Right hindlimb (tissue), 1 donor: ENCODE results near the gene ADAMTS15.

Experiments
- DNase-seq: peaks from one replicate; pipeline ENCODE4 v3.0.0-alpha.2; 2018

ADAMTS15 gene

DNA sequence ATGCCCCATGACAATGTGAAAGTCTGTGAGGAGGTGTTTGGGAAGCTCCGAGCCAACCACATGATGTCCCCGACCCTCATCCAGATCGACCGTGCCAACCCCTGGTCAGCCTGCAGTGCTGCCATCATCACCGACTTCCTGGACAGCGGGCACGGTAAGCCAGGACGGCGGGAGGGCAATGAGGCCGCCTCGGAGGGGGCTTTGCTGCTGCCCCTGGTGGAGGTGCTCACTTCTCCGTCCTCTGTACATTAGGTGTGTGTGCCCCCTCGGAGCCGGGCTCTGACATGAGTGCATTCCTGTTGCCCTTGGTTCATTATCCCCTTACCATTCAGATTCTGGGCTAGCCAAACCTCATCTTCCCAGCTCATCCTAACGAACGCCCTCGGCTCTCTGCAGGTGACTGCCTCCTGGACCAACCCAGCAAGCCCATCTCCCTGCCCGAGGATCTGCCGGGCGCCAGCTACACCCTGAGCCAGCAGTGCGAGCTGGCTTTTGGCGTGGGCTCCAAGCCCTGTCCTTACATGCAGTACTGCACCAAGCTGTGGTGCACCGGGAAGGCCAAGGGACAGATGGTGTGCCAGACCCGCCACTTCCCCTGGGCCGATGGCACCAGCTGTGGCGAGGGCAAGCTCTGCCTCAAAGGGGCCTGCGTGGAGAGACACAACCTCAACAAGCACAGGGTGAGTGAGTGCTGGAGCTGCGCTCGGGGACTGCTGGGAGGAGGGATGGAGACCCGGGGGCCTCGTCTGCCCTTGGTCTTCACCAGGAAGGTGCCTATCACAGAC is 13.8 kb downstream of the ADAMTS15 start:
- DNase-seq, result no peak

DNA sequence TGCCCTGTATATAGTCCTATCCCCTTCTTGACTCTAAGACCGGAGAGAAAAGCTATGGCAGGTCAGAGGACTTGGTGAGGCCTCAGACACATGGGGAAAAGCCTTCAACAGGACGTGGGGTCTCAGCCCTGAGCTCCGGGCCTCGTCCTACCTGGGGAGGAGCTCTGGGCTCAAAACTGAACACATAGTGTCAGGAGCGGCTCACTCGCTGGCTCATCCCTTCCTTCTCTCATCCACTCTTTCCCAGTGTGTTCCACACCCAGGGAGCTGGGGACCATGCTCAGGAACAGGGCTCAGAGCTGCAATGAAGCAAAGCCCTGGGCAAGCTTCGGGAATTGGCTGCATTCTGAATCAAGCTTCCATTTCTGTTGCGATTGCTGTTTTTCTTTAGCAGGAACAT is 14.5 kb downstream of the ADAMTS15 start:
- no peak for DNase-seq

DNA sequence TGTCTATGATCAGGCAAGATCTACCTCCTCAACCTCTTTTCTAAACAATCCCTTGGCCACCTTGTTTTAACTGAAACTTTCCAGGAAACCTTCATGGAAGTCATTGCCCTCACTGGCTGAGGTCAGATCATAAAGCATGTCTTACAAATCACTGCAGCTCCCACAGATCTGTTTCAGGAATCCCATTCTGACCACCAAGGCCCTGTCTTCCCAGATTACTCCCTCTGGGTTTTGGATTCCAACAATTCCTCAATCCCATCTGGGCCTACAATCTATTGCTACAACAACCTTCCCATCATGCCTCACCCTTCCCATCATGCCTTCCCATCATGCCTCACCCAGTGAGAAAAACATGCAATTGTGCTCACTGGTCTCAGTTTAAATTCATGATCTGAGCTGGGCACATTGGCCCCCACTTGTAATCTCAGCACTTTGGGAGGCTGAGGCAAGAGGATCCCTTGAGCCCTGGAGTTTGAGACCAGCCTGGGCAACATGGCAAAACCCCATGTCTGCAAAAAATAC is 15.9 kb downstream of the ADAMTS15 start:
- DNase-seq, result no peak

DNA sequence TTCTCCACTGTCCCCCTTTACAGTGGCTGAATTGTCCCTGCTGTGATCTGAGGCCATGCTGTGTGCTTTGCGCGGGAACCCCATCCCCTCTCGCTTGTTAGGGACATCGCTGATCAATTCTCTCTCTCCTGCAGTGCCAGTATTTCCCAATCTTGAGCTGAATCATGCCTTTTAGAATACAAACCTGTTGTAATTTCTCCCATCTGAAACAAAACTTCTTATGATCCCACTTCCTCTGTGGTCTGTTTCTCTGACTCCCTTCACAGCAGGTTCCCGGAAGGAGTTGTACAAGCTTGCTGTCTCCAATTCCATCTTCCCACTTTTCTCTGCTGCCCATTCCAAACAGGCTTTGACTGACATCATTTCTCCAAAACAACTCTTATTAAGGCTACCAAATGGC is 16.8 kb downstream of the ADAMTS15 start:
- no peak for DNase-seq

DNA sequence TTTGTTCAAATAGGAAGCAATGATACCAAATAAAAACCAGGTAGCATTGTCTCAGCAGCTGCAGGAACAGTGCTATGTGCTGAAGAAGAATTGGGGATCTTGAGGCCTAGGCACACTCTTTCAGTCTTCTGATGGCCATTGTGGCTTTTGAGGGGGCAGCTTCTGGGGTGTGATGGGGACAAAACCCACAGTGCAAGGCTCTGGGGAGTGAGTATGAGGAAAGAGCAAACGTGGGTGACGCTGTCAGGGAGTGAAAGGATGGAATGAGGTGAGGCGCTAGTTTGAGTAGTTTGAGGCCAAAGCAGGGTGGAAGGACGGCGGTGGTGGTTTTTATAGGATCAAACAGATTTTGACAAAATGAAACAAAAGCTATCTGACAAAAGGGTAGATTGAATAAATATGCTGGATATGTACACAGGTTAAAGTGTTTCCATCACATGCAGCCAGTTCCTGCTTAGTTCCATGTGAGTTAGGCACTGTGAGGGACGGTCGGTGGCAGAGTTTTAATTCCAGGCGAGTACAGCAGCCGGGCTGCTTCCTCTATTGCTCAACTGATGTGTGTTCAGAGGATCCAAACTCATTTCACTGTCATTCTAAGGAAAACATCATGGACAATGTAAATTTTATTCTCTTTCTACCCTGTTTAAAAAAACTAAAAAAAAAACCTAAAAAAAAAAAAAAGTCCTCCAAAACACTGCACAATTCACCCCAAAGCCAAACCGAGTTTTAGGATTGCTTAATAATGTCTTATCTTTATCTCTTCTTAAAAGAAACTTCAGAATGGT is 18.9 kb downstream of the ADAMTS15 start:
- DNase-seq, result peak; percentile 3

DNA sequence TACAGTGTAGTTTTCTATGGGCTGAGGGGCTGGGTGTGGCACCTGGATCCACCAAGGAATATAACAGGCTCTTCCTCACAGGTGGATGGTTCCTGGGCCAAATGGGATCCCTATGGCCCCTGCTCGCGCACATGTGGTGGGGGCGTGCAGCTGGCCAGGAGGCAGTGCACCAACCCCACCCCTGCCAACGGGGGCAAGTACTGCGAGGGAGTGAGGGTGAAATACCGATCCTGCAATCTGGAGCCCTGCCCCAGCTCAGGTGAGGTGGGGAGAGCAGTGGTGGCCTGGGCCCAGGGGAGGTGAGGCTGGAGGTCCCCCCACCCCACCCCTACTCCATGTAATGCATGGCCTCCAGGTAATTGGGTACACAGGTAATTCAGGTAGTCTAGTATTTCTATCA is 20.7 kb downstream of the ADAMTS15 start:
- peak; percentile 18 for DNase-seq

DNA sequence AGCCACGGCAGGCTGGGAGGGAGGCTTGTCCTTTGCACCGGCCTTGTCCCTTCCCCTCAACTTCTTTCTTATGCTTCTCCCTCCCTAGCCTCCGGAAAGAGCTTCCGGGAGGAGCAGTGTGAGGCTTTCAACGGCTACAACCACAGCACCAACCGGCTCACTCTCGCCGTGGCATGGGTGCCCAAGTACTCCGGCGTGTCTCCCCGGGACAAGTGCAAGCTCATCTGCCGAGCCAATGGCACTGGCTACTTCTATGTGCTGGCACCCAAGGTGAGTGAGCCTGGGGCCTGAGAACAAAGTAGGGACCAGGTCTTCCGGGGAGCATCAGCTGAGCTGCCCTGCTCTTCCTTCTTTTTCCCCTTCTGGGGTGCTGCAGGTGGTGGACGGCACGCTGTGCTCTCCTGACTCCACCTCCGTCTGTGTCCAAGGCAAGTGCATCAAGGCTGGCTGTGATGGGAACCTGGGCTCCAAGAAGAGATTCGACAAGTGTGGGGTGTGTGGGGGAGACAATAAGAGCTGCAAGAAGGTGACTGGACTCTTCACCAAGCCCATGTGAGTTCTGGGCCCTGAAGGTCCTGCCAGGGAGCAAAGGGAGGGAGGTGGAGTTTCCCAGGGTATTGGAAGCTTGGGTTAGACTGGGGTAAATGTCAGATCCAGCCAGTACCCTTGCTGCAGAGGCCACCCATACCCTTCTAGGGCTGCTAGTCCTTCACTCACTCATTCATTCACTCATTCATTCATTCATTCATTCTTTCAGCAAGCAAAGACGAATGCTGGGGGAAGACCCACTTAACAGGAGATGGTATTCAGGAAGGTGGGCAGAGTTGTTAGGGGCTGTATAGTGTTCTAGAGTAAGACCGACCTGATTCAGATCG is 22.6 kb downstream of the ADAMTS15 start:
- DNase-seq, result peak; percentile 7

DNA sequence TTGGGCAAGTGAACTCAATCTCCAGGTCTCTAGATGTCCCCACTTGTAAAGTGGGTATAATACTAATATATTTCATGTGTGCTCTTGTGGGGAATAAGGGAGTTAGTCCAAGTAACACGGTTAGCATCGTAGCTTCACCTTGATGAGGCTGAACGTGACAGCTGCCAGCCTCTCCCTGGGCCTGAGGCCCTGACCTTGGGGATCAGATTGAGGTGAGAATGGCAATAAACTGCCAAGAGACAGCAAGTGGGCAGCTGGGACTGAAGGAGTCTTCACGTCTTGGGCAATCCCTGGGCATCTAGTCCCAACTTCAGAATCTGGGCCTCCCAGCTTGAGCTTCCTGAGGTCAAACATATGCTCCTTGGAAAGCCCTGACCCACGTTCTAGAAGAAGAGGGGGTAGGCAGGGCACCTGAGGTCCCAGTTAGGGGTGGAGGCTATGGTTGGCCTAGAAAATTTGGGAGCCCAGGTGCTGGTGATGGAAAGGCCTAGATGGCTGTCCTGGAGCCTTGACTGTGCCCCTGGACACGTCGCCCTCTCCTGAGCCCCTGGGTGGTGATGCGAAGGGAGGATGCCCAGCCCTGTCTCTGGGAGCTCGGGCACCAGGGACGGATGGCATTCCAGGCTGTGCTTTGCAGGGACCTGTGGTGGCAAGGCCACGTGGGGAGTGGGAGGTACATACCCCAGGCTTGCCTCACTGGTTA is 23.4 kb downstream of the ADAMTS15 start:
- peak; percentile 7 for DNase-seq

DNA sequence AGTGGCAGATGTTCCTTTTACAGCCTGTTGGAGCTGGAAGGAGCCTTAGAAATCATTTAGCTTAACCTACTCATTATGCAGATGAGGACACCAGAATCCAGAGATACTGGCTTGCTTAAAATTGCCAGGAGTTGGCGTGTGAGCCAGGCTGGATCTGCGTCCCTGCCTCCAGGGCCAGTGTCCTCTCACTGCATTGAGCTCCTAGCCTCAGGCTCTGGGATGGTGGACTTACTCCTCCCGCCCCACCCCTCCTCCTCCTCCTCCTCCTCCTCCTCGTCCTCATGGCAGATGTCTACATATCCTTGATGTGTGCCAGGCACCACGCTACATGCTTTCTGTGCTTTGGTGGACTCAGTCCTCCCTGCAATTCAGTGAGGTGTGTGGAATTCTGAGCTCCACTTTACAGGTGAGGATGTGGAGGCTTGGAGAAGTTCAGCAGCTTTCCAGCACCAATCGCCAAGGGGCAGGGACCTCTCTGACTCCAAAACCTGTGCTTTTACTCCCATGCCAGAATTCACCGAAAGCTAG is 24.1 kb downstream of the ADAMTS15 start:
- peak; percentile 7 for DNase-seq

DNA sequence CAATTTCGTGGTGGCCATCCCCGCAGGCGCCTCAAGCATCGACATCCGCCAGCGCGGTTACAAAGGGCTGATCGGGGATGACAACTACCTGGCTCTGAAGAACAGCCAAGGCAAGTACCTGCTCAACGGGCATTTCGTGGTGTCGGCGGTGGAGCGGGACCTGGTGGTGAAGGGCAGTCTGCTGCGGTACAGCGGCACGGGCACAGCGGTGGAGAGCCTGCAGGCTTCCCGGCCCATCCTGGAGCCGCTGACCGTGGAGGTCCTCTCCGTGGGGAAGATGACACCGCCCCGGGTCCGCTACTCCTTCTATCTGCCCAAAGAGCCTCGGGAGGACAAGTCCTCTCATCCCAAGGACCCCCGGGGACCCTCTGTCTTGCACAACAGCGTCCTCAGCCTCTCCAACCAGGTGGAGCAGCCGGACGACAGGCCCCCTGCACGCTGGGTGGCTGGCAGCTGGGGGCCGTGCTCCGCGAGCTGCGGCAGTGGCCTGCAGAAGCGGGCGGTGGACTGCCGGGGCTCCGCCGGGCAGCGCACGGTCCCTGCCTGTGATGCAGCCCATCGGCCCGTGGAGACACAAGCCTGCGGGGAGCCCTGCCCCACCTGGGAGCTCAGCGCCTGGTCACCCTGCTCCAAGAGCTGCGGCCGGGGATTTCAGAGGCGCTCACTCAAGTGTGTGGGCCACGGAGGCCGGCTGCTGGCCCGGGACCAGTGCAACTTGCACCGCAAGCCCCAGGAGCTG is 24.8 kb downstream of the ADAMTS15 start:
- peak; percentile 13 for DNase-seq

DNA sequence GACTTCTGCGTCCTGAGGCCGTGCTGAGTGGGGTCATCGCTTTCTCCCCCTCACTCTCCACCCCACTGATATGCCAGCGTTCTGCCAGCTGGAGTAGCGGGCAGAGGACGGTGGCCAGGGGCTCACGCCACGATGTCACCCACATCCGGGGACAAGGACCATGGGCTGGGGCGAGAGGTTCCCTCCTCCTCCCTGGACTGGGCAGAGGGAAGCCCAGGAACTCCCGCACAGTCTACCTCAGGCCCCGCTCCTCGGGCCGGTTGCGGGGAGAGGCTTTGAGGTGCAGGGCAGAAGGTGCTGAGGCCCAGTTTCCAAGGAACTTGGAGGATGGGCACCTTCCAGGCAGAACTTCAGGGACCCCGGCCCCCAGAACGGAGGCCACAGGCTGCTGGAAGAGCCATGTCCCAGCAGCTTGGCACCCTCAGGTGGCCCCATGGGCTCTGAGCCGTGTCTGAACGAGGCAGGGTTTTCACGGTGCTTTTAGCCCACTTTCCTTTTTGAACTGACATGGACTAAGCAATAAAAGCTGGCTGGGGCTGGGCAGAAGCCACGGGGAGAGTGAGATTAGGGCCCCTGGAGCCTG is 25.4 kb downstream of the ADAMTS15 start:
- DNase-seq, result peak; percentile 14

DNA sequence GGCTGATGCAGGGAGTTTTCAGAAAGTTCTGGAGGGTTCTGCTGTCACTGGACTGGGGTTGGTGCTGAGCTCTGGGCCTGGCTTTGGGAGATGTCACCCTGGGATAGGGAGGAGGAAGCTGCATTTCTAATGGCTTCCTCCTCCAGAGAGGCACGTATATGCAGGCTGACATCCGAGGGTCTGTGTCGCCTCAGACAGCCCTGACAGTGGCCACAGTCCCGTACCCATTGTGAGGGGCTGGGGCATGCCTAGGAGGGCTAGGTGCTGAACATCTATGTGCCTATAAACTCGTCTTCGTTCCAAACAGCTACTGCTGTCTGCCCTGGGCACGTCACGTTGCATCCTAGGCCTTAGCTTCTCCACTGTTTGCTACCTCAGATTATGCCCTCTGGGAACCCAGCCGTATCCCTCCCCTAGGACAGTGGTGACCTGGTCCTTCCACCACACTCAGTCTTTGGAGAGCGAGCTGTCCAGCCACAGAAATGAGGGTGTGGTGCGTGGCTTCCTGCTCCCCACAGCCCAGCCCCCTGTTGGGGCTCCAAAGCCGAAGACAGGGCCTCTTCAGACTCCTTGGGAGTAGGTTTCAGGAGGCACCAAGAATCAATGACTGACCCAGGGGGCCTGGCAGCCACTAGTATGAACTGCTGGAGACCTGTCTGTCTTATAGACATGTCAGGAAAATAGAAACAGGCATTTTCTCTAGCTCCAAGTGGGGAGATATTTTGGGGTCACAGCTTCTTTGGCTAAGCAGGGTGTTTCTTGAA is 26.4 kb downstream of the ADAMTS15 start:
- DNase-seq, result peak; percentile 9

DNA sequence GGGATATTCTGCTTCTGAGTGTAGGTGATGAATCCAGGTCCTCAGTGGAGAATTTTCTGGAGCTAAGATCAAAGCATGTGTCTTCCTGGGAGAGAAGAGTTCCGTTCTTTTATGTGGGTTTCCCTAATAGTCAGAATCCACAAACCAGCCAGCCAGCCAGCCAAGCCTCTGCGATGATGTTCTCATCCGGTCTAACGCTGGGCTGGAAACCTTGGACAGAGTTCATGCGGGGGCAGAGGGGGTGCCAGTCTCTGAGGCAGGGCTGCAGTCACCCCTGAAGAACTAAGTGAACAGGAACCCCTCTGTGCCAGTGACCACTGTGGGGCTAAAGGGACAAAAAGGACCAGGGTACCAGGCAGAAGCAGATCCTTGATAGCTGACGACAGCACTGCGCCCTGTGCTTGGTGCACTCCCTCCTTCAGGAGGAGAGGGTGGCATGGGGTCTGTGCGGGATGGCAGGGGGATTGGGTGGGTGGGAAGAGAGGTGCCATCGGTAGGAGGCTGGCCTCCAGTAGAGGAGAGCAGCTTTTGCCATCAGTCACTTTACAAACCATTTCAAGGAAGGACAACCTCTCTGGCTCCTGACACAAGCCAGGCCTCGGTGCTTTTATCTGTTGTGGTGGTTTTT is 27.1 kb downstream of the ADAMTS15 start:
- DNase-seq, result peak; percentile 8

DNA sequence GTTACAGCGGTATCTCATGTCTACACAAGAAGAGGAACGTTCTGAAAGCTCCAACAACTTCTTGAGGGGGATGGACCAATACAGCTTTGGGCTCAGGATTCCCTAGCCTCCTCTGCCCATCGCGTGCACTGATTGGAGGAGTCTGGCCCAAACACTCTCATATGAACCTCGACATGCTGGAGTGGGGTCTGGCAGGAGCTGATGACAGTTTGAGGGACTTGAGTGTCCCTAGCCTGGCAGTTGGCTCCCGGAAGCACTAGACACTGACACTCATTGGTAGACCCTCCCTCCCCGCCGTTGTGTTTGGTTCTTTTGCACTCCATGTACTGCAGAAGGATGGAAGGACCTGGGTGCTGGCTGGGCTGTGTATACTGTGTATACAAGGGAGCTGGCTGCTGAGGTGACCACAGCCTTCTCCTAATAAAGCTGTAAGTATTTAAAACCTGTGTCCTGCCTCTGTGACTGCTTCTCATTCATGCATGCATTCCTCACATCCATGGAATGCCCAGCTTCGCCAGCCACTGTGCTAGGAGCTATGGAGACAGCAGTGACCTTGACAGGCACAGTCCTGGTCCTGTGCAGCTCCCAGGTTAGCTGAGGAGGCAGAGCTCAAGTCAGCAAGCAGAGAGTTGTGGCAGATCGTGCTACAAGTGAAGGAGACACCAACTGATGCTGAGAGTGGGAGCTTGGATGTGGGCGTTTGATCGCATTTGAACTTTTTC is 27.9 kb downstream of the ADAMTS15 start:
- DNase-seq, result peak; percentile 24

DNA sequence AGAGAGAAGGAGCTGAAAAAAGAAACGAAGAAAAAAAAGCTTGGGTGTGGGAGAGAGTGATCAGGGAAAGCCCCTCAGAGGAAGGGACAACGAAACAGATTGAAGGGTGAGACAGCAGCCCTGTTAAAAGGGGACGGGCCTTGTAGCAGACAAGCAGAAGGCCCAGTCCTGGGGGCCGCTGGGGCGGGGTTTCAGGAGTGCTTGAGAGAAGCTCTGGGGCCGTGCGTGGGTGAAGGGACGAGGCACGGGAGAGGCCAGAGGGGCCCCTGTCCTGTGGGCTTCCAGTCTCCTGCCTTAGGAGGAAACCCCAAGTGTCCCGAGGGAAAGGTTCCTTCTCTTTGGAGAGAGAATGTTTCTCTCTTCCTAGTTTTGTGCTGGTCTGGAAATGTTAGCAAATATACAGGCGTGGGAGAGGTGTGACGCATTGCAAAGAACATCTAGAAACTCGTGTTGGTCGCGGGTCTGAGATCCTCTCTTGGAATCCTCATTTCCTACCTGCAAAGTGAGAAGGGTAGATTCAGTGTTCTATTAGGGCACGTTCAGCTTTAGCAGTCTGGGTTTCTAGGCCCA is 28.6 kb downstream of the ADAMTS15 start:
- peak; percentile 11 for DNase-seq

DNA sequence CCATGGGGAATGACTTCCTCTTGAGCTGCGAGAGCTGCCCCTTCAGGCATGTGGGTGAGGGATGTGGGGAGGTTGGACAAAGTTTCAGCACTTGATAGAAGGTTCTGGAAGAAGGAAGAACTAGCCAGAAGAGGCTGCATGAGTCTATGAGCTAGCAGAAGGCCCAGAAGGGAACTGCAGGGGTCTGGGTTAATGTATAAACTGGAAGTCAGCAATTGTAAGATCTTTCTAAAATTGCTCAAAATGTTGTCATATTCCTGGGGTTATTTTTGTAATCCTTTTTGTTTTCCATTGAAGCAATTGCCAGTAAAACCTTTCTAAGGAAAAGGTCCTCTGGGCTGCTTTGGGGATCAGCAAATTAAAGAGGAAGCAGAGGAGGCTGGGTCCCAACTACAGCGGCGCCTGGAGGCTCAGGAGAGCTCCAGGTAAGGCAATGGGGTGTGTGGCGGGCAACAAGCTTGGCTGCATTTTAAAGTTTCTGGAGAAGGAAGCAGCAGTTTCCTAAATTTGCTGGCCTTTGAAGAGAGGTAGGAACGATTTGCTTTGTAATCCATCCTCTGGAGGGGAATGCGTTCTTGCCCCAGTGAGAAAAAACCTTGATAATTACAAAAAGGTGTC is 29.2 kb downstream of the ADAMTS15 start:
- no peak for DNase-seq

DNA sequence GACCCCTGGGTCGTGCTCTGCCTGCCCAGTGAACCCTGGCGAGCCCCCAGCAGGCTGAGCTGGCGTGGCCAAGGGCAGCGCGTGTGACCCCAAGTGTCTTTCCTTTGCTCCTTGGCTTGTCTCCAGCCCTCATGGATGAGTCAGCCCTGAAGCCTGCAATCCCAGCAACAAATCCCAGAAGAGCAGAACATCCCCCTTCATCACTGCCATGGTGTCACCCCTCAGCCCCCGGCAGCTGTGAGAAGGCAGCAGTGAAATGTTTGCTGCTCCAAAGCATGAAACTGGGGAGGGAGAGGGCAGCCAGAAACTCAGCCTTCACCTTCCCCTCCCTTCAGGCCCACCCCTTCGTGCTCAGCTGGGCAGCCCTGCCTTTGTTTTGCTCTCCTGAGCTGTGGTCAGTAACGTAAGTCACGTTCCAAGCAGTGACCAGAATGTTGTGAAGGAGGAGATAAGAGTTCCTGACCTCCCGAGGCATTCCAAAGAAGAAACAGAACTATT is 29.8 kb downstream of the ADAMTS15 start:
- DNase-seq, result peak; percentile 73

DNA sequence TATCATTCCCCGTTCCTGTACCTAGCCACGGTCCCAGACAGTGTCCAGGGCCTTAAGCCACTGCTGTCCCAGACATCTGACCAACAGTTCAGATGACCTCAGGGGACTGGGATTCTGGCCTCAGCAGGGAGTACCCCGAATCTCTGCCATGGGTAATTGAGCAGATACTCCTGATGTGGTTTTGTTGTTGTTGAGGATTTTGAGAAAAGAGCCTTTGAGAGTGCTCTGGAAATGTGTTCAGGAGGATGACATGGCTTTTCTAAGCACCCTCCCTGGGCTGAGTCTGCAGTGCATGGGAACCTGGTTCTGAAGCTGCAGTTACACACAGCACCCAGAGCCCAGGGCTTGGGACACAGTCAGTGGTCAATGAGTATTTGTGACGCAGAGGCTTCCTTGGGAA is 30.4 kb downstream of the ADAMTS15 start:
- DNase-seq, result peak; percentile 9
